NCI-H460 (cell line): ENCODE data around the gene LAMTOR5. TPM values are rescaled to one million over a fixed set of nuclear protein-coding genes. Genes with fewer than 3 reads are reported as not detected.
"Not testable (repeated sequence)": the region's sequence is repeated elsewhere in the genome, so short reads cannot be mapped to it uniquely, and the experiment has no call there.

ENCODE experiments used
- DNase-seq: peaks from one replicate; pipeline ENCODE4 v3.0.0-alpha.2; 2016; ENCODE audit warnings: low read depth; ENCODE audit errors: extremely low read depth
- polyA plus RNA-seq: library from polyadenylated mRNA; depleted of rRNA; stranded (reverse); fragments of >200 nt; gene quantifications from 2 replicates; pipeline ENCODE4 v1.2.3, GENCODE V29; 2014; cell fraction: nucleus; rRNA removed
- total RNA-seq: library from RNA; depleted of rRNA; stranded (reverse); fragments of >200 nt; shearing (Covaris generic); gene quantifications from 2 replicates; pipeline ENCODE4 v1.2.3, GENCODE V29; 2014; rRNA removed

LAMTOR5 gene
- total RNA-seq = 188 and 200 TPM in 2 replicates
- 68.3 and 86.8 TPM in 2 replicates for polyA plus RNA-seq

DNA sequence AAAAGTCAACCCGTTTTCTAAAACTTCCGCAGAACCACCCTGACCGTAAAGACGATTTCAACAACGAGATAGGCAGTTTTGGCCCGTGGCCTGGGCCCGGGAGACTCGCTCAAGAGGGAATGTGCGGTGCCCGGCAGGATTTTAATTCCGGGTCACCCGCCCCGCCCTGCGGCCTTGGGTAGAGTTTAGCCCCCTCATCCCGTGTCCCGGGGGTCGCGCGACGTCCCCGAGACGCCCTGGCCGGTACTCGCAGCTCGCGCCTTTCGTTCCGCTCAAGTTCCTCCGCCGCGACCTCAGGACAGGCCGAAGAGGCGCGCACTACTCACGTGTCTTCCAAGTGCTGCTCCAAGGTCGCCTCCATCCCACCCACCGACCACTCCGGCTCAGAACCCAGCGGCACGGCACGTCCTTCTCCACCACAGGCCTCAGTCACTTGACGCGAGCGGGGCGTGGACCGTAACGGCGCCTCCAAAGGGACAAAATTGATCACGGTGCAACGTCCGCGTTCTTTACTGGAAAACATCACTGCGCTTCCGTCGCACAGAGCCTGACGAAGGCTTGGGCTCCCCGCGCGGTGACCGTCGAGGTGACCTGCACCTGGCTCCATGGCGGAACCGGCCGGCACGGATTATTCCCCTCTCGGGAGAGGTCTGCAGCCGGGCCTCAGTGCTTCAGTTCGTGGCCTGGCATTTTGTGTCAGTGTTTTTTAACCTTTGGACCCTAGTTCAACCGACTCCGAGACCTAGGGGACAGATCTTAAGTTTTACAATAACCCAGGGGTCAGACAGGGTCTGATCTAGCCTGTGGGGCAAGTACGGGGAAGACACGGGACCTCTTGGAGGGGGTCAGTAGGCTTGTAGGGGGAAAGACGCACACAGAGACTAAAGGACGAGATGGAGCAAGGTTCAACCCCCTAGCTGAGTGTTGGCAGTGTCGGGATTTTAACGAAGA lies at the start of gene LAMTOR5:
LAMTOR5 (minus strand) TSS at position 435 of the 951 bp plus-strand sequence; CDS start at position 361, 74 bp downstream.
- peak; percentile 85 for DNase-seq

DNA sequence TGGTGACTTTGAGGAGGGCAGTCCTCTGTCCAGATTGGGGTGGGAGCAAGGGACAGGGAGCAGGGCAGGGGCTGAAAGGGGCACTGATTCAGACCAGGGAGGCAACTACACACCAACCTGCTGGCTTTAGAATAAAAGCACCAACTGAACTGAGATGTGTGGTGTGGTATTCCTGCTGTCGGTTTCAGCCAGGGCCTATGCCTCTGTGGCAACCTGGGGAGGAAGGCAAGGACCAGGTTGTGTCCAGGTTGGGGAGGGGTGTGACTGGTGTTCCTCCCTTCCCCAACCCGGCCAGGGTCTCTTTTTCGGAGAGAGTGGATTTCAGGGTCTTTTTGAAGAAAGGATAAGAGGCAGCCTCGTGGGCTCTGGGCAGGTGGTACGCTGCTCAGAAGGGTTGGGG lies 49.7 kb upstream of the LAMTOR5 start:
- DNase-seq = no peak

DNA sequence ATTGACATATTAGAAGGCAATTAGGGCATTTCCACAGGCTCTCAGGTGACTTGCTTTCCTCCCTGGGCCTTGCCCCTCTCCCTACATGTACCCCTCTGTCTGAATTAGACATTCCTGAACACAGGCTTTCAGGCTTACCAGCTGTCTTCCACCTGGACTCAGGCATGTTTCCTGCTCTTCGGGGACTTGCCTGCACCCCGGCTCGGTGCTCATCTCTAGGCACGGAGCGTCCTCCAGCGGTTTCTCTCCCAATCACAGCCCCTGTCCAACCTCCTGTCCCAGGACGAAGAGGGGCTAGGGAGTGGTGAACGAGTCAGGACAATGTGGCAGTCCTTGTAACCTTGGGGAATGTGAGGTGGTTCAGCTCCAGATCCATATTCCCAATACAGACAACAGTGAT lies 47.7 kb upstream of the LAMTOR5 start:
- no peak for DNase-seq

DNA sequence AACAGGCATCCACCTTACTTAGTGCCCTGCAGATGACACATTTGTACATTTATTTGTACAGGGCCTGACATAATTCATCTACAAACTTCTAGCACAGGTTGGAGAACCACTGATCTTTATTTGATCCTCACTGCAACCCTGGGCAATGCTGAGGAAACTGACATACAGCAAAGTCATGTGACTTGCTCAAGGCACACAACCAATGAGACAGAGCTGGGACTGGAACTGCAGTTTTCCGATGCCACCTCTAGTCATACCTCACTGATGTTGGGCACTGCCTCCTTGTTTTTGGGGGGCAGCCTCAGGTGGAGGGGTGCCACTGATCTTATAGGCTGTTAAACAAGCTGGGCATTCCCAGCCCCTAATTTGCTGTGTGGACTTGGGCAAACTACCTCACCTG lies 46.8 kb upstream of the LAMTOR5 start:
- DNase-seq = no peak

DNA sequence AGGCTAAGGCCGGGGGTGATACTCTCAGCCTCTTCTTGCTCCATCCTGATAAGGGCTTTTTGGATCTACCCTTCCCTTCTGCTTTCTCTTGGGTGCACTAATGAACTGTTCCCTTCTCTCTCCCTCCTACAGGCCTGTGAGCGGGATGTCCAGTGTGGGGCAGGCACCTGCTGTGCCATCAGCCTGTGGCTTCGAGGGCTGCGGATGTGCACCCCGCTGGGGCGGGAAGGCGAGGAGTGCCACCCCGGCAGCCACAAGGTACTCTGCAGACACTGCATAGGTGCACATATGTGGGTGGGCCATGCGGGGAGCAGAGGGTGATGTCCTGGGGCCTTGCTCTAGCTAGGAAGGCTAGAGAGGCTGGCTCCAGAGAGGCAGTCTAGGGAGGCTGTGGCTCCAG lies 46.3 kb upstream of the LAMTOR5 start:
- DNase-seq = no peak

DNA sequence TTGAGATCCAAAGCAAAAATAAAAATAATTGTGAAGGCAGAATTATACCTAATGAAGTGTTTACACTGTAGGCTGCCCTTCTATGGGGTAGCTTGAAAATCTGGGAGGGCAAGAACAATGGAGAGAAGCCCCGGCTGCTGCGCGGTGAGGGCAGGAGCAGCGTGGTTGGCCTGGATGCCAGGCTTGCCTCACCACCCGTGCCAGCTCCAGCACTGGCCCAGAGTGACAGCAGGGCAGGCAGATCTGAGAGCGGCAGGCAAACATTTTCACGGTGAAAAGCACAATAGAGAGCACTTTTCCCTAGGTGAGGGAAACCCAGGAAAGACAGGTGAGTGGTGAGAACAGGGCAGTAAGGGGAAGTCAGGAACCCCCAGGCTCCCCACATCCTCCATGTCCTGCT lies 44.8 kb upstream of the LAMTOR5 start:
- no peak for DNase-seq

DNA sequence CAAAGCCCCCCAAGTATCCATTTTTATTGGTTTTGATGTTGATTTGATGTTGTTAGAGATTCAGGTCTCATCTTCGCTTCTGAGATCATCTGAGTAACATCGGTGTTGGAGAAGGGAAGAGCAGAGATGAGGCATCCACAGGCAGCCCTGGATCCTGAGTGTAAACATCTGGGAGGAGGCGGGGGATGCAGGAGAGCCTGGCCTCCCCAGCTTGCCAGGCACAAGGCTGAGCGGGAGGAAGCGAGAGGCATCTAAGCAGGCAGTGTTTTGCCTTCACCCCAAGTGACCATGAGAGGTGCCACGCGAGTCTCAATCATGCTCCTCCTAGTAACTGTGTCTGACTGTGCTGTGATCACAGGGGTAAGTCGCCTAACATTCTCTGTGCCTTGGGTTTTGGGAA lies 43.4 kb upstream of the LAMTOR5 start, which contains the start of gene PROK1:
PROK1 (plus strand) TSS at position 221 of the 400 bp plus-strand sequence; CDS start at position 289, 68 bp downstream.
- DNase-seq = no peak

DNA sequence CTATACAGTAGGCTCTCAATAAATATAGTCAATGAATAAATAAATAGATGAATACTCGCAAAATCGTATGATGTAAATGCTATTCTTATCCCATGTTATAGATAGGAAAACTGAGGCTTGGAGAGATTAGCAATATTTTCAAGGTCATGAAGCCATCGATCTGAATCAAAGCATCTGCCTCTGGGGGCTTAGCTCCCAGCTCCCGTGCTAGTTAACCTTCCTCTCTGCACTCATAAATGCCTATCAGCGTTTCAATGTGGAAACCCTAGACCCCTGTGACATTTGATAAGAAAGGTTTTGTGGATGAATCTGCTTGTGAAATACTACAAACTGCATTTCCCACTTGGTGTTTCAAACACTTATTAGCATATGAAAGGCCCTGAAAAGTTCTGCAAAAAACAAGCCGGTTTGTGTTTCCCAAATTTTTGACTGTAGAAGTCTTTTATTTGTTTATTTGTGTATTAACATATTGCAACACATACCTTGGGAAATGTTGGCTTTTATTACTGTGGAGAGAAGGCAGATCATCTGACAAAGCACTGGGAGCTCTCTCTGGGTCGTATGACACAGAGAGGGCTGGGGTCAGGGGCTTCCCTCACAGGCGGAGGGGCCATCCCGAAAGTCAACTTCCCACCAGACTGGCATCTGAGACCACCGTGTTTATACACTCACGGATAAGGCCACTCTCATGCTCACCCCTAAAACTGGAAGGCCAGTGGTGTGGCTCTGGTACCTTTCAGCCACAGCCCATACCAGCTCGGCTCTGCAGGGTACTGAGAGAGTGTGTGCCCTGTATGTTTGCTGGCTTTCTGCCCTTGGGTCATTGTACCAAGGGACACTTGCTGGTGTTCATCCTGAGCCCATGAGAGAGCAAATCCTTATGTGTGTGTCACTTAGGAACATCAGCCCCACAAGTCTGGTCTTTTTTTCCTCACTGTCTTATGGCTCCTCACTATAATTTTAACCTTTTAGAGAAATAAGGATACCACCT lies 42.5 kb upstream of the LAMTOR5 start:
- DNase-seq = no peak

DNA sequence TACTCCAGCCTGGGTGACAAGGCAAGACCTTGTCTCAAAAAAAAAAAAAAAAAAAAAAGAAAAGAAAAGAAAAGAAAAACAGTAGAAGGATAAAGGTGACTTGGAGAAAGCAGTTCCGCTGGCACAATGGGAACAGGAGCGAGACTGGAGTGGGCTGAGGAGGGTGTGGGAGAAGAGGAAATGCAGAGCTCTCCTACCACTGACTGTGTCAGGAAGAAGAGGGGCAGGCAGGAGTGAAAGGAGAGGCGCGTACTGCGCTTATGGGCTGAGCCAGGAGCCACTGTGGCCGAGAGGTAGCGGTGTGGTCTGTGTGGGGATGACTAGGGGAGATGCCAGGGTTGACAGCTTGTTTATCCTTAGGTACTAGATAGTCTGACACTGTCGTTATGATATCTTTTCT lies 37.1 kb upstream of the LAMTOR5 start:
- DNase-seq = no peak

DNA sequence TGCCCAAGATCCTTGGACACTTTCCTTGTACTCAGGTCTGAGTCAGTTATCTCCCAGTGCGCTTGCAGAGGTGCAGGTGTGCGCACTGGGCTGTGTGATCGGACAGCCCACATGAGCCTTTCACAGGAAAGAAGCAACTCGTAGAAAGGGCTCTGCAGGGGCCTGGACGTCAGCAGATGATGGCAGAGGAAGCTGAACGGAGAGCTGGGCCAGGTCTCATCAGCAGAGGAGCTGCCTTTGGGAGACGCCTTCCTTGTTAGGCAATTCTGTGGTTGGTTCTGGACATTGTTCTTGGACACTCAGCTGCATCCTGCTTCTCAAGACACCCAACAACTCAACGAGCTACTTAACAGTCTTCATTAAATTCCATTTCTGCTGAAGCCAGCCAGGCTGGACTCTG lies 36.0 kb upstream of the LAMTOR5 start:
- DNase-seq = no peak

DNA sequence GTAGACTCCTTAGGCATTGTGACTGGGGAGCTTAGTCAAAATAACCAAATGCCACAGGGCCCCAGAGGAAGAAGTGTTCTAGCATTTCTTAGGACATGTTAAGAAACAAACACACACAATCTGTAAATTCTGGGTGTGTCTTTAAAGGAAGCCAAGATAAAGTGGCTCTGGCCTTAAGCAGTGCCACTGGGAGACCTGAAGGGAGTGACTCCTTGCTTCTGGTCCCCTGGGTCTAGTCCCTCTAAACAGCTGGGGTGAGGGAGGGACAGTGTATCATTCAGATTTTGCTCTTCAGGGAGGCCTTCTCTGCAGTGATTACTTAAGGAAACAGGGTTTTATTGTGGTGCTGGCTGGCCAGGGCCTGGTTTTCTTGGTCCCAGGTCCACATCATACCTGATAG lies 34.4 kb upstream of the LAMTOR5 start:
- no peak for DNase-seq

DNA sequence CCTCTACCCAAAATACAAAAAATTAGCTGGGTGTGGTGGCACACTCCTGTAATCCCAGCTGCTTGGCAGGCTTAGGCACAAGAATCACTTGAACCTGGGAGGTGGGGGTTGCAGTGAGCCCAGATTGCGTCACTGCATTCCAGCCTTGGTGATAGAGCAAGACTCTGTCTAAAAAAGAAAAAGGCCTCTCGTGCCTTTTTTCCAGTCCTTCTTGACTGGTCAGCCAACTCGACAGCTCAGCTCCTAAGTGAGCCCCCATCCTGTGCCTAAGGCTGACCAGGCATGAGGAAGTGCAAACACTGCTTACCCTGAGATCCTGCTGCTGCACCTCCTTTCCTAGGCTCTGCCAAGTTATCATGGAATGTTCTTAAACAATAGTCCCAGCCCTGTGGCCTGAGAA lies 33.4 kb upstream of the LAMTOR5 start:
- no peak for DNase-seq

DNA sequence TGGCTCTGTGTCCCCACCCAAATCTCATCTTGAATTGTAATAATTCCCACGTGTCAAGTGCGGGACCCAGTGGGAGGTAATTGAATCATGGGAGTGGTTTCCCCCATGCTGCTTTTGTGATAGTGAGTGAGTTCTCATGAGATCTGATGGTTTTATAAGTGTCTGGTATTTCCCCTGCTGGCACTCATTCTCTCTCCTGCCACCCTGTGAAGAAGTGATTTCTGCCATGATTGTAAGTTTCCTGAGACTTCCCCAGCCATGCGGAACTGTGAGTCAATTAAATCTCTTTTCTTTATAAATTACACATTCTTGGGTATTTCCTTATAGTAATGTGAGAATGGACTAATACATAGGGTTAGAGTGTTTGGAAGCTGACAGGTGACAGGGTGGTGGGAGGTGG lies 32.4 kb upstream of the LAMTOR5 start:
- DNase-seq = not testable (repeated sequence)

DNA sequence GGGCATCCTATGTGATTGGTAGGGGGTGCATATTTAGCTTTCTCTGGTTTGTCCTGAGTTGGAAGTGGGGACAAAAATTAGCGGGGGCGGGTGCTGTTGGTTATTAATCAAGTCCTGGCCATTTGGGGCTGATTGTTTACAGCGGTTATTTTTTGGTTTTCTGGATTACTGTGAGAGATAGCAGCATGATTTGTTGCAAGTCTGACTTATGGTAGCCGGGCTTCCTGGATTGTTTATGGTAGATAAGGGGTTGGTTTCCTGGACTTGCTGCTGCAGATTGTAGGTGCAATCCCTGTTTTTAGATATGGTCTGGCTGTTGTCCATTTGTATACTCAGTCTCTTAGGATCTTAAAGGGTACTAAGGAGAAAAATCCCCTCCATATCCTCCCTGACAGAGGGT lies 31.4 kb upstream of the LAMTOR5 start:
- no peak for DNase-seq

DNA sequence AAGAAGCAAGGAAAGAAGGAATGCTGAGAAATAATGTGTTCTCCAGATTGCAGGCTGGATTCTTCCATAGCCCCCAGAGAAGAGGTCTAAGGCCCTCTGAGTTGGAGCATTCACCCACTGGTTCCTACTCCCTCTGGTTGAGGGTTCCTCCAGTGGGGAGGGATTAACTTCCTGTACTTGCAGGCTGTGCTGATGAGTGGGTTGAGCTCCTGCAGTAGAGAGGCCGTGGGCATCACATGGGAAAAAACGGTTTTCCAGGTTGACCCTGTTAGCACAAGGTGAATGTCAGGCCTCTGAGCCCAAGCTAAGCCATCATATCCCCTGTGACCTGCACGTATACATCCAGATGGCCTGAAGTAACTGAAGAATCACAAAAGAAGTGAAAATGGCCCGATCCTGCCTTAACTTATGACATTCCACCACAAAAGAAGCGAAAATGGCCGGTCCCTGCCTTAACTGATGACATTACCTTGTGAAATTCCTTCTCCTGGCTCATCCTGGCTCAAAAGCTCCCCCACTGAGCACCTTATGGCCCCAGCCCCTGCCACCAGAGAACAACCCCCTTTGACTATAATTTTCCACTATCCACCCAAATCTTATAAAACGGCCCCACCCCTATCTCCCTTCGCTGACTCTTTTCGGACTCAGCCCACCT lies 30.3 kb upstream of the LAMTOR5 start:
- DNase-seq = not testable (repeated sequence)

DNA sequence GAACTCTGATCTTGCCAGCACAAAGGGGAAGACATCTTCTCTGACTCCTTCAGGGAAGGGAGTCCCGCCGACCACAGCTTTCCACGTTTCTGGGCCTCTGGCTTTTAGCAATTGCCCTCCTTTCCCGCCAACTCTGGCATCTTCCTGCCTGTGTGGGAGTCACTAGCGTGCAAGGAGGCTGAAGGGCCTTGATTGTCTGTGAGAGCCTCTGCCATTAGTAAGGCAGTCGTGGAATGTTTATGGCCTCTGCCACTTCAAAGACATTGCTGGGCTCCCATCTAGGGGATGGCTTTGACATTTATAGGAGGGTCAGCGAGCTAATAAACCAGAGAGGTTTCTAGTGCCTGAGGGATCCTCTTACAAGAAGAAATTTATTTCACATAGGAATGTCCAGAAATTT lies 29.1 kb upstream of the LAMTOR5 start:
- DNase-seq = no peak

DNA sequence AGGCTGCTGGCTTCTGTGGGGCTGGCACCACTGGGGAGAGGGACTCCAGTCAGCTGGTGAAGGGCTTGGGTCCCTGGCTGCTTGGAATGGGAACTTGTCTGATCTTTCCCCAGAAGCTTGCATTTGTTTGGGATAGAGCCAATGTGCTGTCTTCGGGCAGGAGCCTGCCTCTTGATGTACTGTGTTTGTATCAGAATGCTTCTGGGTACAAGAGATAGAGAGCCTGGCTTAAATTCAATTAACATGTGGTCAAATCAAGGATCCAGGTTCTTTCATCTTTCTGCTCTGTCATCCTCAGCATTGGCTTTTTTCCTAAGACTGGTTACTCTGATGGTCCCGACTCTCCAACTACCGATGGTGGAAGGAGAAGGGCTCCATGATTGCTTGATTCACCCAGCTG lies 27.5 kb upstream of the LAMTOR5 start:
- DNase-seq = no peak

DNA sequence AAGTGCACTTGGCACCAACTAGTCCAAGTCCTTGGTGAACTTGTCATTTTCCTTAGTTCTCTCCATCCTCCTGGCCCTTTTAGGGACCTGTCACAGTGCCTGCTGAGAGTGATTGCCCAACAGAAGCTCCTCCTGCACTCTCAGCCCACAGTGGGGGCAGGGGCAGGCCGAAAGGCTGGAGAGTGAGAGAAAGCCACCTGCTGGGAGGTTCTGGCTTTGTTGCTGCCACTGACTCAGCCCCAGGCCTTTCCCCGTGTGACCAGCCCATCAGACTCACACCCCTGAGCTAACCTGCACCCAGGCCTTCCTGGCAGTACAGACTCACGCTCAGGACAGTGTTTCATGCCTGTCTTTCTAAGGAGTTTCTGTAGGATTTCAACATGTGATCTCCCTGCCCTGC lies 26.3 kb upstream of the LAMTOR5 start:
- DNase-seq = peak; percentile 21

DNA sequence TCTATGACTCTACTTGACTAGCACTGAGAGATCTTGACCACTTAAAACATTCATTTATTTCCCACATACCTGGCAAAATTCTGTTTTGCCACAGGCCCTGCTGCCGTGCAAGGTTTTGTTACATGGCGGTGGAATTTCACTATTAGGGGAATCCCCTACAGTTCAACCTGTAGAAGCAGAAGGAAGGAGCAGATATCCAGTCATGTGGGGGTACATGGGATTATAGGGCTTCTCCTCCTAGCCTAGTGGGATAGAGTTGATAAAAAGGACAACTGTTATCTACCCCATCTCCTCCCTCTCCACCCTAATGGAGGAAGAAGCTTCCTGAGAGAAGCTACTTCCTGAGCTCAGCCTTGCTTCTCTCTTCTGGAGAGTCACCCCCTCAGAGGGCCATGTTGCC lies 25.7 kb upstream of the LAMTOR5 start:
- no peak for DNase-seq

DNA sequence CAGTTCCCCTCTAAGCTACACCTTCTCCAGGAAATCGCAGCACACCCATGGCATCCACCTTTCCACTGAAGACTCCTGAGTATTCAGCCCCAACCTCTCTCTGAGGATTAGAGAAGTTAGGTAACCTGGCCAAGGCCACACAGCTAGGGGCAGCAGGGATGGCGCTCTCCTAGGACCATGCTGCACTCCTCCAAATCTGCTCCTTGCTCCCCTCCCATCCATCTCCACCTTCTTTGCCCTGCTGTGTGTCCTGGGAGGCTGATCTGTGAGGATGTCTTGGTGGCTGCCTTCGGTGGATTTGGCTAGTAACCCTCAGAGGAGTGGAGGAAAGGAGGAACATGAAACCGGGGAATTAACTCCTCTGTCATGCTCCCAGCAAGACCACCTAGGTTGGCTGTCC lies 23.4 kb upstream of the LAMTOR5 start:
- no peak for DNase-seq

DNA sequence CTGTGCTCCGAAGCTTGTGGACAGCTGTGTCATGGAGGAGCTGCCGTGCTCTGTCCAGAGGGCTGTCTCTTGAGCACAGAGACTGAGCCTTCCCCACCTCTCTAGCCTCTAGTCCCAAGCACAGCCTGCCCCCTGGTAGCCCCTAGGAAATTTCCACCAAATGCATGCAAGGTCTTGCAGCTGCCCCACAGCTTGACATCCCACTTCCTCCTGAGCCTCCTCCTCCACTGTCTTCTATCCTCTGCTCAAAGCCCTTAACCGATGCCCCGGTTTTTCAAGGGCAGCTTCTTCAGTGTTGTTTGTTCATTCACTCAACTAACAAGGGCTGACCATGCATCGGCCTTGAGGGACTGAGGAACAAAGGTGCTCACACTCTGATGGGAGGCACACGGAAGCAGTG lies 22.9 kb upstream of the LAMTOR5 start:
- no peak for DNase-seq
